Aorta (tissue), 5 donors: ENCODE data around the gene CAPN7. TPM values are rescaled to one million over a fixed set of nuclear protein-coding genes. Genes with fewer than 3 reads are reported as not detected.

Source experiments
- ATAC-seq: fragments of 200-7000 bp; cut with Tn5 transposase; one replicate; pipeline ENCODE4 v1.9.1; 2022; ENCODE audit warnings: moderate library complexity; ENCODE audit not compliant: low FRiP score
- DNase-seq, 2 donors: peaks; one replicate each; pipeline ENCODE4 v3.0.0-alpha.2; 2020
- H3K27ac ChIP-seq, 2 donors: one replicate each; pipeline ENCODE4 v1.5.1; 2013; ENCODE audit warnings: low read length in 2 of 2, mild to moderate bottlenecking in 2 of 2, moderate library complexity in 2 of 2, control low read depth in 1 of 2, inconsistent platforms in 1 of 2, low read depth in 1 of 2
- H3K27me3 ChIP-seq, 2 donors: one replicate each; pipeline ENCODE4 v1.6.1; 2013; ENCODE audit warnings: control low read depth in 1 of 2, low read length in 1 of 2, mild to moderate bottlenecking in 1 of 2, moderate library complexity in 1 of 2; ENCODE audit not compliant: insufficient read depth in 2 of 2, control insufficient read depth in 1 of 2
- H3K36me3 ChIP-seq, 2 donors: one replicate each; pipeline ENCODE4 v1.6.1; 2013; ENCODE audit warnings: control low read depth in 1 of 2, low read length in 1 of 2, mild to moderate bottlenecking in 1 of 2; ENCODE audit not compliant: insufficient read depth in 2 of 2, control insufficient read depth in 1 of 2
- H3K4me1 ChIP-seq, 2 donors: one replicate each; pipeline ENCODE4 v1.6.1; 2013; ENCODE audit warnings: low read length in 2 of 2, control low read depth in 1 of 2, mild to moderate bottlenecking in 1 of 2, moderate library complexity in 1 of 2; ENCODE audit not compliant: insufficient read depth in 2 of 2, control insufficient read depth in 1 of 2
- H3K4me3 ChIP-seq, 2 donors: one replicate each; pipeline ENCODE4 v1.5.1; 2013; ENCODE audit warnings: low read length in 2 of 2, control low read depth in 1 of 2, mild to moderate bottlenecking in 1 of 2
- H3K9me3 ChIP-seq: one replicate; pipeline ENCODE4 v1.6.1; 2013; ENCODE audit warnings: mild to moderate bottlenecking, low read length; ENCODE audit not compliant: control insufficient read depth
- WGBS, 2 donors: extraction: QIAGEN DNeasy Blood & Tissue Kit; methylation state at CpG; one replicate each; pipeline ENCODE4 v1.1.7; 2013; 5-methylcytosine and 5-hydroxymethylcytosine counted together
- intact Hi-C, 2 donors: fragments of 100-400 bp; cut with DNase I; formaldehyde crosslinking; loops; one replicate each; pipeline versions ENCODE4 v1.14.2 to v1.15.0; 2022
- polyA plus RNA-seq, 2 donors: library from polyadenylated mRNA; stranded (reverse); fragments of 200-250 nt; gene quantifications; one replicate each; pipeline ENCODE4 v1.2.3, GENCODE V29; 2013
- total RNA-seq, 2 donors: library from RNA; stranded (reverse); fragmentation: NEBNext Ultra II Directional; extraction: Animal tissue kit (Norgen Biotek cat#: 25700); gene quantifications; one replicate each; pipeline ENCODE4 v1.2.1, GENCODE V29; 2021
- donor health status: healthy with polysubstance abuse.
- donor health status: Bipolar disorder and iron deficiency.
- donor health status: DM: no; HTN: no; CAD: no.
- donor health status: DM: no; HTN: no; CAD: no.
- donor health status: DM: yes; HTN: yes; CAD: no.

The CAPN7 gene
- total and polyA plus RNA-seq, 4 donors = 14.5 to 54.4 (median 36.1) TPM

- intact Hi-C loops = no loop called here
- DNase-seq (peak; percentile 92 to 93), ATAC-seq (peak; percentile 88)
- Histone ChIP-seq H3K9me3 (no peaks in the 10 kb centered on the region), H3K36me3 (no peaks in the 10 kb centered on the region), H3K4me1 (no peaks in the 10 kb centered on the region), H3K27me3 (no peaks in the 10 kb centered on the region), H3K4me3 (no peak overlapping the region), H3K27ac (peak overlapping the region in 1 of 2 donors; percentile 22)
- 82% methylated on average over 29 of the region's 29 CpGs for WGBS, 2 donors
These were observed 63.3 kb downstream of the CAPN7 start for GRCh38 chr3:15269091-15269989.

DNA sequence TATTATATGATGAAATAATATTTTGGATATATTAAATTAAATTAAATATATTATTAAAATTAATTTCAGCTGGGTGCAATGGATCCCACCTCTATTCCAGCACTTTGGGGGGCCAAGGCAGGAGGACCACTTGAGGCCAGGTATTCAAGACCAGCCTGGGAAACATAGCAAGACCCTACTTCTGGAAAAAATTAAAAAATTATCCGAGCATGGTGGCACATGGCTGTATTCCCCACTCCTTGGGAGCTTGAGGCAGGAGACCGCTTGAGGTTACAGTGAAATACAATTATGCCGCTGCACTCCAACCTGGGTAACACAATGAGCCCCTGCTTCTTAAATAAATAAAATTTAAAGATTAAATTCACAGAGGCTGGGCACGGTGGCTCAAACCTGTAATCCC is 65.0 kb downstream of the CAPN7 start:
- H3K27me3 ChIP-seq = no peaks in the 10 kb centered on the region
- intact Hi-C loops = no loop called here
- no peaks in the 10 kb centered on the region for H3K9me3 ChIP-seq
- H3K36me3 ChIP-seq = no peaks in the 10 kb centered on the region
- no peak for DNase-seq
- no peaks in the 10 kb centered on the region for H3K4me1 ChIP-seq
- ATAC-seq = no peak
- WGBS, 2 donors = 90 to 95% methylated on average over 4 of the region's 4 CpGs
- H3K27ac ChIP-seq = no peak overlapping the region
- H3K4me3 ChIP-seq = no peak overlapping the region

DNA sequence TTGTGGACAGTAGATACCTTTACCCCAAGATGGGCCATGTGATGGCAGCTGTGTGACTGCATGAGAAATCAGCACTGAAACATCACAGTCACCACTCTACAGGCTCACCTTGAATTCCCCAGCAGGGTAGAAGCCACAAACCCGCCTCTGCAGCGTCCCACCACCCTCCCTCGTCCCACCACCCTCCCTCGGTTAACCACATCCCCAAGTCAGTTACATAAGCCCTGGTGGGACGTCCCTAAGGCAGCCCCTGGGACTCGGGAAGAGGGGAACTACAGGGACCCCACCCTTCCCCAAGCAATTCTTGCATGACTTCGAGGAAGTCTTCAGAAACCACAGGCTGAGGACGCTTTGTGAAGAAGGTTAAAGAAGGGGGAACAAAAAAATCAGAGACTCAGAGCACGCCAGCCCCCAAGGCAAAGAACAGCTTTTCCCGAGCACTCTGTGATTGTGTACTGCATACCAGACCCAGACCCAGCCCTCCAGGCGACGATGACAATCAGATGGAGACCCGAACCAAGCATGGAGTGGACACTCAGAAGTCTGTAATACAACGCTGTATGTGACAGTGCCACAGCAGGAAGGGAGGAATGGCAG is 65.8 kb downstream of the CAPN7 start:
- 79% methylated on average over 14 of the region's 14 CpGs for WGBS, 2 donors
- DNase-seq = peak in 1 of 2 donors; percentile 83
- intact Hi-C loops = no loop called here
- Histone ChIP-seq H3K27me3 (no peaks in the 10 kb centered on the region), H3K4me3 (no peak overlapping the region), H3K36me3 (no peaks in the 10 kb centered on the region), H3K9me3 (no peaks in the 10 kb centered on the region), H3K27ac (no peak overlapping the region), H3K4me1 (no peaks in the 10 kb centered on the region)
- no peak for ATAC-seq

- H3K27ac ChIP-seq = no peak overlapping the region
- WGBS, 2 donors = 74 to 81% methylated on average over 7 of the region's 7 CpGs
- intact Hi-C loops = no loop called here
These were observed 66.6 kb downstream of the CAPN7 start for GRCh38 chr3:15272426-15273196.

DNA sequence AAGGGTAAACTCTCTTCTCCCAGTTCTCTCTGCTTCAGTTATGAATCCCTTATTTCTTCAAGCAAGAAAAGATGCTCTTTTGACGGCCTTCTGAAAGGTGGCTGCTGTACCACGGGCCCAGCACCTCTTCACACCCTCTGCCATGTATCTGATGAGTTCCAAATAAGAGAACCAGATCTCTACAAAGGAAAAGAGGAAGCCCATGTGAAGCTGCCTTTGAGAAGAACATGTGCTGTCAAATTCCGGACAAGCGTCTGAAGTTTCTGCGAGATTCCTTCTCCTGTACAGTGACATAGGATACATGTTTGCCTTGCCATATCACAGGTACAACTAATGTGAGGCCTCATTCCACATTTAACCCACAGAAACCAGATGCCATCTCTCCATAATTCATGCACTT is 67.2 kb downstream of the CAPN7 start:
- intact Hi-C loops = no loop called here
- WGBS, 2 donors = 86 to 89% methylated on average over 5 of the region's 5 CpGs
- no peaks in the 10 kb centered on the region for H3K4me1 ChIP-seq

More at GRCh38 chr3:15272426-15273196, 66.6 kb downstream of the CAPN7 start:
- no peaks in the 10 kb centered on the region for H3K9me3 ChIP-seq
- H3K4me1 ChIP-seq = no peaks in the 10 kb centered on the region
- no peak for ATAC-seq
- no peak overlapping the region for H3K4me3 ChIP-seq
- H3K36me3 ChIP-seq = no peaks in the 10 kb centered on the region
- no peaks in the 10 kb centered on the region for H3K27me3 ChIP-seq
- no peak for DNase-seq

DNA sequence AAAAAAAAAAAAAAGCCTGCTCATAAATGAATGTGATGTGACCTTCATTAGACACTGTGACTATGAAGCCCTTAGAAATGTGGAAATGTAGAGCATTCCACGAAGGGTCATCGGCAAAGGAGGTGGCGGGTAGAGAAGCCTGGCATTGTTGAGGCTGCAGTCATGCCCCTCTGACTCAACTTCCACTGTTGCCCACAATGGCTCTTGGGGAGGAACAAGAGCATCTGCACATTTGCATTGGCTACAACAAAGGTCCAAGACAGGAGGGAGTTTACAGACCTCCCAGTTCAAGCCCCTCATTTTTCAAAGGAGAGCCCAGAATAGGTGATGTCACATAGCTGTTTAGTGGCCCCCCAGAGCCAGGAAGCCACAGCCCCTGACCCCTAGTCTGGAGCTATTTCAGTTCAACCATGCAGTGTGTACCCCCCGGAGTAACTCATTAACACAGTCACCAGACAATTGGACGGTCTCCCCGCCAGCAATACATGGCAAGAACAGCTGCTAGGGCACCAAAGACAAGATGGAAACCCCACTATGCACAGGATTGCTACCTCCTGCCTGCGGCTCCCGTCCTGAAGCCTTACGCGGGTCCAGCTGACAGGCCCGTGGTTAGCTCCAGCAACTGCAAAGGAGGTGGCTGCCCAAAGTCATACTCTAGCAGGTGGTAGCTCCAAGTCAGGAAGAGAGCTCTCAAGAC is 70.1 kb downstream of the CAPN7 start:
- H3K9me3 ChIP-seq = no peaks in the 10 kb centered on the region
- H3K27ac ChIP-seq = no peak overlapping the region
- DNase-seq (no peak), ATAC-seq (no peak)
- H3K36me3 ChIP-seq = no peaks in the 10 kb centered on the region
- H3K4me1 ChIP-seq = no peaks in the 10 kb centered on the region
- 95 to 96% methylated on average over 11 of the region's 11 CpGs for WGBS, 2 donors
- H3K4me3 ChIP-seq = no peak overlapping the region
- intact Hi-C loops = no loop called here
- no peaks in the 10 kb centered on the region for H3K27me3 ChIP-seq

More for the DNA sequence above, 67.2 kb downstream of the CAPN7 start:
- no peaks in the 10 kb centered on the region for H3K9me3 ChIP-seq
- ATAC-seq (no peak), DNase-seq (no peak)
- no peak overlapping the region for H3K27ac ChIP-seq
- H3K27me3 ChIP-seq = no peaks in the 10 kb centered on the region
- H3K36me3 ChIP-seq = no peaks in the 10 kb centered on the region
- no peak overlapping the region for H3K4me3 ChIP-seq

DNA sequence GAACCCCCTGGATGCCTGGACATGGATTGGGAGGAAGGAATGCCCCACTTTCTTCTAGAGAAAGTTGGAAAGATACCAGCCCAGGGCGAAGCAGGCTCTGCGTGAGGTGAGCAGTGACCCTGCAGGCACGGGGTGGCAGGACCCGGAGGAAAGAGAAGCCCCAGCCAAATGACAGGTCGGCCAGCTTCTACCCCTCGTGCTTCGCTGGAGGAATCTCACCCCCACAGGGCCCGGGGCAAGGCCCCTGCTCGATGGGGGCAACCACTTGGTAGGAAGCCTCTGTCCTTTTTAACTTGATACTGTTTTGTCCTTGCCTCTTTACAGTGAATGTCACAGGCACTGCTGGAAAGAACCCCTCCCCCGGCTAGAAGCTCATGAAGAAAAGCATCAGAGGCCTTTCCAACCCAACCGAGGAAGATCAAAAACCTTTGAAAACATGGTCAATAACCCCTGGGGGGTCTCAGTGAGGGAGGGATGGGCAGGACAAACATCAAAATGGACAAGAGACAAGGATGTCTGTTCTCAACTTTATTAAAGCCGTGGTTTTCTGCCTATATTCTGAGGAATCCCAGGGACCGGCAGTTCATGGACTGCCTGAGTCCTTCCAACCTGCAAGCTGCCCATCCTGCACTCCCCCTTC is 71.9 kb downstream of the CAPN7 start:
- Histone ChIP-seq H3K27me3 (no peaks in the 10 kb centered on the region), H3K4me3 (no peak overlapping the region), H3K4me1 (no peaks in the 10 kb centered on the region), H3K27ac (no peak overlapping the region), H3K9me3 (no peaks in the 10 kb centered on the region), H3K36me3 (no peaks in the 10 kb centered on the region)
- no peak for DNase-seq
- ATAC-seq = no peak
- intact Hi-C loops = no loop called here
- 83 to 84% methylated on average over 13 of the region's 13 CpGs for WGBS, 2 donors

DNA sequence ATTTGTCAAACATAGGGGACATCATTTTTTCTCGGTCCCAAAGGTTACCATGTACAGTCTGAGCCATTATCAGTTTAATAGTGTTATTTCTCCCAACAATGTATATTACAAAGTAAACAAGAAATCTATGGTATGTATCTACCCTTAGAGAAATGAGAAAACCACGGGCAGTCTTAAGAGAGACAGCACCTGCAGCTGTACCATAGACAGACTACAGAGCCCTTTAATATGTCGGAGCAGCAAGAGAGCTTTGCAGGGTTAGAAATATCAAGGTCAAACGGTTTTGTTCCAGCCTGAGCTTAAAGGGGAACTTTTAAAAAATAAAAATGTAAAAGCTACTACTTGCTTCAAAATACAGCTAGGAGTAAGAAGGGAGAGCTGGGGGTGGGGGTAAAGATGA is 73.2 kb downstream of the CAPN7 start:
- Histone ChIP-seq H3K4me1 (no peaks in the 10 kb centered on the region), H3K4me3 (no peak overlapping the region), H3K9me3 (no peaks in the 10 kb centered on the region), H3K27ac (no peak overlapping the region), H3K36me3 (no peaks in the 10 kb centered on the region), H3K27me3 (no peaks in the 10 kb centered on the region)
- ATAC-seq (no peak), DNase-seq (no peak)
- intact Hi-C loops = no loop called here
- 75 to 80% methylated on average over 4 of the region's 4 CpGs for WGBS, 2 donors
